ENCODE measurements around the gene SERINC5.

GRCh38 chr5:80077051-80077714 is 178.7 kb downstream of the SERINC5 start:
- TF ChIP-seq CTCF (IDR thresholded peaks at IDR 0.05) (no peak), ZFX (IDR thresholded peaks at IDR 0.05; ENCODE audit: borderline replicate concordance) (no peak)
